ENCODE results near the gene LRRC25.
"Not testable (repeated sequence)": the region's sequence is repeated elsewhere in the genome, so short reads cannot be mapped to it uniquely, and the experiment has no call there.

Gene LRRC25

GRCh38 chr19:18405754-18406153, 8.3 kb upstream of the LRRC25 start:
- DNase-seq (ENCODE audit: low read depth, low spot score): not testable (repeated sequence)

- DNase-seq (ENCODE audit: low read depth, low spot score): not testable (repeated sequence)
Measured at GRCh38 chr19:18402455-18403248, 5.2 kb upstream of the LRRC25 start.

- no peak for DNase-seq (ENCODE audit: low read depth, low spot score)
Measured at GRCh38 chr19:18401580-18402112, 4.2 kb upstream of the LRRC25 start.

- no peak for DNase-seq (ENCODE audit: low read depth, low spot score)
Measured at GRCh38 chr19:18399008-18399407, 1.6 kb upstream of the LRRC25 start.

- no peak for DNase-seq (ENCODE audit: low read depth, low spot score)
Measured at GRCh38 chr19:18396471-18397241, 766 bp downstream of the LRRC25 start.

GRCh38 chr19:18393836-18394235, 3.6 kb downstream of the LRRC25 start:
- no peak for DNase-seq (ENCODE audit: low read depth, low spot score)

- no peak for DNase-seq (ENCODE audit: low read depth, low spot score)
Measured at GRCh38 chr19:18392926-18393325, 4.5 kb downstream of the LRRC25 start.

- DNase-seq (ENCODE audit: low read depth, low spot score): no peak
Measured at GRCh38 chr19:18392417-18392816, 5.0 kb downstream of the LRRC25 start.

- DNase-seq (ENCODE audit: low read depth, low spot score): no peak
Measured at GRCh38 chr19:18391509-18392075, 5.8 kb downstream of the LRRC25 start.

GRCh38 chr19:18390065-18390907, 7.1 kb downstream of the LRRC25 start:
- DNase-seq (ENCODE audit: low read depth, low spot score): no peak

- DNase-seq (ENCODE audit: low read depth, low spot score): no peak
Measured at GRCh38 chr19:18389726-18390064, 7.7 kb downstream of the LRRC25 start.

GRCh38 chr19:18388960-18389725, 8.3 kb downstream of the LRRC25 start:
- DNase-seq (ENCODE audit: low read depth, low spot score): no peak

GRCh38 chr19:18388100-18388959, 9.1 kb downstream of the LRRC25 start:
- no peak for DNase-seq (ENCODE audit: low read depth, low spot score)

- no peak for DNase-seq (ENCODE audit: low read depth, low spot score)
Measured at GRCh38 chr19:18386543-18387271, 10.7 kb downstream of the LRRC25 start.

GRCh38 chr19:18385675-18386542, 11.5 kb downstream of the LRRC25 start, which contains the start of gene GDF15:
Gene GDF15 (plus strand): TSS chr19:18386158. CDS start chr19:18386190, 32 bp downstream.
- no peak for DNase-seq (ENCODE audit: low read depth, low spot score)

- DNase-seq (ENCODE audit: low read depth, low spot score): no peak
Measured at GRCh38 chr19:18385359-18385674, 12.1 kb downstream of the LRRC25 start.

GRCh38 chr19:18384775-18385174, 12.6 kb downstream of the LRRC25 start:
- no peak for DNase-seq (ENCODE audit: low read depth, low spot score)

- DNase-seq (ENCODE audit: low read depth, low spot score): not testable (repeated sequence)
Measured at GRCh38 chr19:18383622-18384021, 13.8 kb downstream of the LRRC25 start.
